MV-4-11 (cell line): ENCODE data around the gene RSPO4.
A peak's percentile ranks its signal among the peaks of the same experiment; 100 is the strongest.

Experiments
- DNase-seq: peaks from one replicate; lab custom pipeline; 2025; lab: John Stamatoyannopoulos, UW

Gene RSPO4

DNA sequence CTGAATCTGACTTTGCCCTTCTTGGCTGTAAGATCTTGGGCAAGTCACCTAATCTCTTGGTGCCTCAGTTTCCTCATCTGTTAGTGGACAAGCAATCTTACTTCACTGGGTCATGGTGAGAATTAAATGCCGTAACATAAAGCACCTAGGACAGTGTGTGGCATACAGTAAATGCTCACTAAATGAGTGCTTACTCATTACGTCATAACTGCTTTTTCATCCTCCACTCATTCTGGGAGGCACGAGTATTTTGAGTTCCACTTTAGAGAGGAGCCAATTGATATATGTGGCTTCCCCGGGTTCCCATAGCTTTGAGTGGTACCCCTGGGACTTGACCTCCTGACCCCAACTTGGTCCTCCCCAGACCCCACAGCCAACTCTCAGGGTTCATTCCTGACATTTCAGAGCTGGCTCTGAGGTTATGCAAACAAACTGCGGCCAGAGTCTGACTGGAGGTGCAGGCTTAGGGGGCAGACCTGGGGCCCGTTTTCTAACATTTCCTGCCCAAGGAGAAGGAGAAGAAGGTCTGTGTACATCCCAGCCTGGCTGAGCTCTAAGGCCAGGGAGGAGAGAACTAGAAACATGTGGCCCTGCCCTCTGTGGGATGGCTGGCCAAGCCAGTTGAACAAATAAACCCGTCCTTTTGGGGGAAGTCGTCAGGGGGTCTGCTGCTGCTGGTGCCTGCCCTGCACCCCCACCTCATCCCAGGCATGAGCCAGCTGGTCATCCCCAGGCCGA is 91.8 kb downstream of the RSPO4 start:
- DNase-seq = peak; percentile 34

DNA sequence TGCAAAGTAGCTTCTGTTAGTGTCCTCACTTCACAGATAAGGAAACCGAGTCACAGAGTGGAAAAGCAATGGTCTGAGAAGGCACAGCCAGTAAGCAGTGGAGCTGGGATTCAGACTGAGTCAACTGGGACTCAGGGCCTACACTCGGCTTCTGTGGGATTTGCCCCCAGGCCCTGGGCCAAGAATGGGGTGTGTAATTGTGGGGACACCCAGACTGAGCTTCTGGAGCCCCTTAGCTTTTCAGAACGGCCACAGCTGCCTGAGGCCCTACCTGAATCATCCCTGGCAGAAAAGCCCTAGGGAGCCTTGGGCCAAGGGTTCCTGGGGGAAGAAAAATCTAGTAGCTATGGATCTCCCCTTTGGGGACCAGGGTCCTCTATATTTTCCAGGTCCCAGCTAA is 92.5 kb downstream of the RSPO4 start:
- no peak for DNase-seq
